GM04504 (cell line): ENCODE measurements around the gene KRTCAP2.
"Not testable (repeated sequence)": the region's sequence is repeated elsewhere in the genome, so short reads cannot be mapped to it uniquely, and the experiment has no call there.

ENCODE experiments used
- DNase-seq: peaks from one replicate; pipeline ENCODE4 v3.0.0-alpha.2; 2012; ENCODE audit warnings: low read depth

The KRTCAP2 gene

DNA sequence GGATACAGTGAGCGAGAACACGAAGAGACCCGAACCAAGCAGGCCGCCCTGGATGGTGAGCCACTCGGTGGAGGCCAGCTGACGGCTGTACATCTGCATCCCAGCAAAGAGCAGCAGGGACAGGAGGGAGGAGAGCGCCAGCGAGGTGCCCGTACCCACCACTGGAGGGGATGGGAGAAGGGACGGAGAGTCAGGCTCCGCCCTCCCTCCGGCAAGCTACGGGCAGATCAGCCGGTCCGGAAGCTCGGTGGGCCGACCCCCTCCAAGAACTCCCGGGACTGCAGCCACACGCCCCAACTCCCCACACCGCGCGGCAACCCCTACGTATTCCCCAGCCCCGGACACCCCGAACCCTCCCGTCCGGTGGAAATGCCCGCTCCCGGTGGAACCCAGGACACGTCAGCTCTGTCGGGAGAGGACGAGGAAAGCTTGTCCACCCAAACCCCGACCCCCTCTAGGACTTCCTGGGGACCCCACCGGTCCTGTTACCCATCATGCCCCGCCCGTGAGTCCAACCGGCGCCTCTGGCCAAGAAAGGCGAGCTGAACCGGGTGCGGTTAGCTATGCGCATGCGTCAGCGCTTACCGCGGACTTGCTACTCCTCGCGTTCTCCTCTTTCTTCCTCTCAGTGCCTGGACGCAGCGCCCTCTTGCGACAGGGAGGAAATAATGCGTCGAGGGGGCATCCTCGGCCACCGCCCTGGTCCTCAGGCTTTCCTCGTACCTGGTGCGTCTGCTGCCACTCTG lies at the start of gene KRTCAP2:
Gene KRTCAP2, minus strand, starts transcription at position 573 of the 746 bp plus-strand sequence. Its CDS starts 80 bp downstream, at position 493.
- DNase-seq = peak; percentile 91

GRCh38 chr1:155220211-155220965 lies 47.3 kb upstream of the KRTCAP2 start:
- DNase-seq = not testable (repeated sequence)

- no peak for DNase-seq
These were observed 46.5 kb upstream of the KRTCAP2 start for GRCh38 chr1:155219592-155220031.

DNA sequence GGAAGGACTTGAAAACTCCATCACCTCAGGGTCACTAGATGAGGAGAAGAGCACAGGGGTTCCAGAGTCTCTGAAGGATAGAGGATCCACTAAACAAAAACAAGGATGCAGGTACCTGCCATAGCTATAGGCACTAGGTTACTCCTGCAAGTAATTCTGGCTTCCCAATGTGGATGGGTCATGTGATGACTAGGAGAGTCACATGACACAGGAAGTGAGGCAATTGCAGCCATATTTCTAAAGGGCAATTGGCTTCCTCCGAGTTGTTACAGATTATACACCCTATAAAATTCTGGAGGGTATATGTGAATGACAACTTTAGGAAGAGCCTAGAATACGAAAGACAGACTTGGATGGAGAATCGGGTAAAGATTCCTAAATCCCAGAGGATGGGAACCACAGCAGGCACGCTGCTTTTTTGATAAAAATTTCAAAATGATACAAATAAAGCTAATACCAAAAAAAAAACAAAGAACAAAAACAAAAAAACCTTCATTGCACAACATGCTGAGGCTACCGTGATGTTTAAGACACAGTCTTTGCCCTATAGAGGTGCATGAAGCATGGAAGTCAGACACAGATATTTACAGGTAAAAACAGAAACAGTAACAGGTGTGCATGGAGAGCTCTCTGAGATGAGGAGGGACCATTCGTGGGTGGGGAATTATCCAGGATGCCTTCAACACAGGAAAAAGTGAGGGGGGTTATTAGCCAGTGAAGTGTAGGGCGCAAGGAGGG lies 45.9 kb upstream of the KRTCAP2 start:
- no peak for DNase-seq

GRCh38 chr1:155214702-155215101 lies 41.6 kb upstream of the KRTCAP2 start:
- not testable (repeated sequence) for DNase-seq

- not testable (repeated sequence) for DNase-seq
These were observed 38.9 kb upstream of the KRTCAP2 start for GRCh38 chr1:155212051-155212440.

- not testable (repeated sequence) for DNase-seq
These were observed 38.4 kb upstream of the KRTCAP2 start for GRCh38 chr1:155211381-155212050.

- DNase-seq = no peak
These were observed 37.4 kb upstream of the KRTCAP2 start for GRCh38 chr1:155210314-155211104.

GRCh38 chr1:155209312-155209721 lies 36.2 kb upstream of the KRTCAP2 start:
- no peak for DNase-seq

GRCh38 chr1:155208541-155209311 lies 35.6 kb upstream of the KRTCAP2 start, which contains the start of gene MTX1:
TSS of gene MTX1 (plus strand) at chr1:155208695. CDS start at chr1:155208805, 110 bp downstream.
- peak; percentile 82 for DNase-seq

DNA sequence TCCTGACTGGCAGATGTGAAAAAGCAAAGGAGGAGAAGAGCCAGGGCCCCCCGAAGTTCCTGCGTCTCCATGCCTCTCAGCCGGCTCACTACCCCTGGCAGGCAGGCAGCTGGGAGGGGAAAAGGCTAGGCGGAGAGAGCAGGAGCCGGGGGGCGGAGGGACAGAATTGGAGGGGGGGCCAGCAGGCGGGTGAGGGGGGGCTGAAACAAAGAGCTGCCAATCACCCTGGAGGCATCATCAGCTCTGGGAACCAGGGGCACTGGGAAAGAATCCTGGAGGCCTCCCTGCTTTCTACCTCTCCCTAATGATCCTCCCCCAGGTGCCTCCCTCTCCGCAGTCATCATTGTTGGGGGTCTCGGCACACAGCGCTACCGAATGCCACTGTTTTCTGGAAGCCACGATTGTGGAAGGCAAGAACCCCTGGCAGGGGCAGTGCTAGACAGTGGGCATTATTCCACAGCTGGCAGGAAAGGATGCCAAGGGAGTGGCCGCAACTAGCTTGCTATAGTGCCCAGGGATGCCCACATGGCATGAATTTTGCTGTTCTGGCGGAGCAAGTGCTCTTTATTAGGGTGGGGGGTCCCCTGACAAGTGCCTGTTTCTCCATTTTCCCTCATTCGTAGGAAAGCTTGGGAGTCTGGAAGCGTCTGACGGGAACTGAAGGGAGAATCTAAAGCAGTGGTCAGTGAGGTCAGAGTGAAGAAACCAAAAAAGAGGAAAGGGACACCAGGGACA lies 34.9 kb upstream of the KRTCAP2 start, which contains the start of gene THBS3:
Gene THBS3, minus strand, starts transcription at position 92 of the 735 bp plus-strand sequence. Its CDS starts 21 bp downstream, at position 71.
- DNase-seq = no peak

- DNase-seq = peak; percentile 71
These were observed 34.0 kb upstream of the KRTCAP2 start for GRCh38 chr1:155206891-155207805.

- no peak for DNase-seq
These were observed 33.0 kb upstream of the KRTCAP2 start for GRCh38 chr1:155205969-155206593.

GRCh38 chr1:155205035-155205434 lies 31.9 kb upstream of the KRTCAP2 start:
- DNase-seq = no peak

- no peak for DNase-seq
These were observed 29.8 kb upstream of the KRTCAP2 start for GRCh38 chr1:155202731-155203515.

- DNase-seq = no peak
These were observed 29.1 kb upstream of the KRTCAP2 start for GRCh38 chr1:155202198-155202597.

DNA sequence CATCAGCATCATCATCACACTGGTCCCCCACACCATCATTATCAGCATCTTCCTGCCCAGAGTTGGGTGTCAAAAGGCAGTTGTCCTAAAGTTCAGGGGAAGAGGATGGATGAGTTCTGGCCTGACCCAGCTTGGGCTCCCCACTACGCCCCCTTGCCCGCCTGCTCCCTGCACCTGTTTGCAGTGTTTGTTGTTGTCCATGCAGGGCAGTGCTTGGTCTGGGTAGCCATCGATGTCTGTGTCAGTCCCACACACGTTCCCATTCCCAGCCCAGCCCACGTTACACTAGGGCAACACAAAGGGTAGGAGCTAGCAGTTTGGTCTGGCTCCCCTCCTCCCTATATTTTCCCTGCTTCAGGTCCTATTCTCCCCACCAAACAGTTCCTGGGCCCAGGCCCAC lies 27.8 kb upstream of the KRTCAP2 start:
- DNase-seq = no peak
